GM23248 (cell line): ENCODE results near the gene GGT5.

Experiments
- EZH2 ChIP-seq: fragments of 200-600 bp; sonication (generic); IDR thresholded peaks from 2 replicates; pipeline ENCODE4 v1.6.1; 2018; ENCODE audit warnings: antibody characterized with exemption, mild to moderate bottlenecking; ENCODE audit not compliant: insufficient read depth, poor library complexity, severe bottlenecking
- EZH2phosphoT487 ChIP-seq: fragments of 200-600 bp; sonication (generic); IDR thresholded peaks from 2 replicates; pipeline ENCODE4 v1.6.1; 2018; ENCODE audit warnings: antibody characterized with exemption, moderate library complexity, mild to moderate bottlenecking, low read depth; ENCODE audit not compliant: insufficient read depth

- no peak for TF ChIP-seq EZH2phosphoT487
- no peak for TF ChIP-seq EZH2
These were observed 57.8 kb downstream of the GGT5 start for GRCh38 chr22:24186892-24187670.
